ENCODE measurements around the gene CDCA8.

- TF ChIP-seq CTCF (IDR thresholded peaks at IDR 0.05) (no peak), POLR2A (IDR thresholded peaks at IDR 0.05) (no peak)
Measured at GRCh38 chr1:37650721-37651120, 41.6 kb upstream of the CDCA8 start.

All from uterus (tissue), 2 donors.